K562 (cell line): ENCODE data around the gene RNF167. TPM values are rescaled to one million over a fixed set of nuclear protein-coding genes. Genes with fewer than 3 reads are reported as not detected.
A peak's percentile ranks its signal among the peaks of the same experiment; 100 is the strongest.

Experiments
- ARNT ChIP-seq, 2 experiments: fragments of 450-650 bp; IDR thresholded peaks; 2 replicates each; pipeline ENCODE4 v1.6.1; 2016; ENCODE audit warnings: mild to moderate bottlenecking in 1 of 2
- CBX1 ChIP-seq: sonication (generic); IDR thresholded peaks from 2 replicates; pipeline ENCODE4 v1.6.1; 2016; ENCODE audit warnings: antibody characterized with exemption, low read depth, mild to moderate bottlenecking
- HDAC1 ChIP-seq, 2 experiments: fragments of 450-650 bp; IDR thresholded peaks; 2 replicates each; pipeline ENCODE4 v1.6.1; 2016 to 2017; ENCODE audit warnings: inconsistent platforms in 1 of 2, mild to moderate bottlenecking in 1 of 2, moderate library complexity in 1 of 2
- KAT8 ChIP-seq: fragments of 450-650 bp; IDR thresholded peaks from 2 replicates; pipeline ENCODE4 v1.6.1; 2016; ENCODE audit warnings: low read depth, mild to moderate bottlenecking
- KDM1A ChIP-seq, 2 experiments: fragments of 450-650 bp; IDR thresholded peaks; 2 replicates each; pipeline ENCODE4 v1.6.1; 2016; ENCODE audit warnings: mild to moderate bottlenecking in 2 of 2
- NCOA6 ChIP-seq: fragments of 450-650 bp; IDR thresholded peaks from 2 replicates; pipeline ENCODE4 v1.6.1; 2017; ENCODE audit warnings: mild to moderate bottlenecking
- PCBP1 ChIP-seq: fragments of 200-400 bp; formaldehyde crosslinking; IDR thresholded peaks from 2 replicates; pipeline ENCODE4 v1.6.1; 2018; ENCODE audit warnings: mild to moderate bottlenecking, low read depth, low read length; ENCODE audit not compliant: poor library complexity, severe bottlenecking
- RB1 ChIP-seq: fragments of 450-650 bp; IDR thresholded peaks from 2 replicates; pipeline ENCODE4 v1.6.1; 2017; ENCODE audit warnings: low read depth, mild to moderate bottlenecking
- RBM22 ChIP-seq: fragments of 200-400 bp; formaldehyde crosslinking; IDR thresholded peaks from 2 replicates; pipeline ENCODE4 v1.6.1; 2018; ENCODE audit warnings: low read length, low read depth; ENCODE audit not compliant: poor library complexity, severe bottlenecking
- SMAD4 ChIP-seq: fragments of 250-450 bp; sonication (Bioruptor Pico); conservative IDR thresholded peaks from 2 replicates; pipeline ENCODE4 v1.8.0; 2021; ENCODE audit warnings: inconsistent platforms, mild to moderate bottlenecking, moderate library complexity
- THAP7 ChIP-seq: fragments of 250-450 bp; sonication (Bioruptor Pico); IDR thresholded peaks from 2 replicates; pipeline ENCODE4 v1.5.0; 2021
- ZBTB26 ChIP-seq: fragments of 450-650 bp; formaldehyde crosslinking; IDR thresholded peaks from 2 replicates; pipeline ENCODE4 v1.4.0; 2022; ENCODE audit warnings: missing genetic modification characterization
- ZMIZ1 ChIP-seq, 2 experiments: fragments of 150-350 bp in 1 of 2; IDR thresholded peaks; 2 replicates each; pipeline ENCODE4 v1.6.1; 2012 to 2016; ENCODE audit warnings: low read depth in 2 of 2, low read length in 2 of 2, mild to moderate bottlenecking in 1 of 2, moderate library complexity in 1 of 2
- ZNF197 ChIP-seq: fragments of 200-800 bp; sonication (Bioruptor generic); IDR thresholded peaks from 2 replicates; pipeline ENCODE4 v1.6.1; 2016; ENCODE audit warnings: low read depth, missing genetic modification characterization, missing compliant biosample characterization
- ZNF592 ChIP-seq: fragments of 450-650 bp; IDR thresholded peaks from 2 replicates; pipeline ENCODE4 v1.6.1; 2017; ENCODE audit warnings: antibody characterized with exemption, mild to moderate bottlenecking
- ZNF76 ChIP-seq: fragments of 250-450 bp; sonication (Bioruptor Pico); IDR thresholded peaks from 2 replicates; pipeline ENCODE4 v1.4.0; 2020; ENCODE audit warnings: mild to moderate bottlenecking, moderate library complexity, borderline replicate concordance
- polyA plus RNA-seq, 8 experiments: library from polyadenylated mRNA; depleted of rRNA in 4 of 8; stranded (reverse) in 5 of 8; unstranded in 3 of 8; fragments of >200 nt; fragmentation: Nextera tagmentation in 2 of 8; fragmentation: Illumina TruSeq in 1 of 8; extraction: Ambion mirVana in 2 of 8; extraction: Trizol in 1 of 8; gene quantifications; 2 replicates each; pipeline versions ENCODE4 v1.2.1 to v1.2.3, GENCODE V29; 2011 to 2014; ENCODE audit warnings: inconsistent platforms in 1 of 8, missing spikeins in 1 of 8
- total RNA-seq, 7 experiments: library from RNA; depleted of rRNA in 6 of 7; stranded (reverse); fragments of >200 nt in 6 of 7; fragmentation: Illumina TruSeq in 2 of 7; extraction: Trizol in 2 of 7; gene quantifications; 2 replicates each; pipeline versions ENCODE4 v1.2.1 to v1.2.3, GENCODE V29; 2011 to 2021; ENCODE audit warnings: low replicate concordance in 1 of 7

The RNF167 gene
- total and polyA plus RNA-seq, 9 of the 15 experiments (the other 6 are each of a cell fraction or from before 2014, with no cell fraction given): 16.5 to 143 (median 45.5) TPM

GRCh38 chr17:4949321-4950074 lies 9.4 kb downstream of the RNF167 start (continued):
- TF ChIP-seq THAP7 (CRISPR knock-in tag) (no peak), ZNF197 (CRISPR knock-in tag) (0 out of 2 replicates have a peak, but pooled peaks have one; percentile 62), ARNT (IDR thresholded peaks at IDR 0.05) (no peak), ZNF592 (peak; percentile 43), SMAD4 (CRISPR knock-in tag) (peak; percentile 89), NCOA6 (peak; percentile 89), KDM1A (IDR thresholded peaks at IDR 0.05) (peak in 1 of 2 experiments; percentile 16; a peak in 1 of 4 replicates), KAT8 (no peak), HDAC1 (IDR thresholded peaks at IDR 0.05) (peak in 1 of 2 experiments; percentile 40; a peak in 1 of 4 replicates), RBM22 (peak; percentile 64), CBX1 (0 out of 2 replicates have a peak, but pooled peaks have one; percentile 33), PCBP1 (peak; percentile 69), ZBTB26 (CRISPR knock-in tag) (no peak), ZNF76 (no peak), ZMIZ1 (IDR thresholded peaks at IDR 0.05; ENCODE audit: low read depth in 2 of 2, low read length in 2 of 2) (no peak), RB1 (peak; percentile 32; the same call in 1 of the 2 replicates)
